Measurements from ENCODE around the gene PRTG.

Gene PRTG

DNA sequence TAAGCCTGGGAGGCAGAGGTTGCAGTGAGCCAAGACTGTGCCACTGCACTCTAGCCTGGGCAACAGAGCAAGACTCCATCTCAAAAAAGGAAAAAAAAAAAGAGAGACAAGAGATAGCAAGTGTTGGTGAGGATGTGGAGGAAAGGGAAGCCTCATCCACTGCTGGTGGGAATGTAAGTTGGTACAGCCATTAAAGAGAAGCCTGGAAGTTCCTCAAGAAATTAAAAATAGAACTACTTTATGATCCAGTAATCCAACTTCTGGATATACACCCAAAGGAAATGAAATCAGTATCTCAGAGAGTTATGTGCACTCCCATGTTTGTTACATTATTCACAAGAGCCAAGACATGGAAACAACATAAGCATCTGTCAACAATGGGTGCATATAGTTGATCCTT, 169.7 kb downstream of the PRTG start:
- no peak for ATAC-seq (ENCODE audit: low read depth)
- no peaks in the 10 kb centered on the region for H3K4me1 Mint-ChIP-seq
- peaks cover 2% of the 10 kb centered on the region for H3K9me3 Mint-ChIP-seq
- no peak for DNase-seq (ENCODE audit: low spot score in 2 of 2)
- H3K27ac Mint-ChIP-seq, result no peak overlapping the region
- peaks cover 14% of the 10 kb centered on the region for H3K27me3 Mint-ChIP-seq
- no peak overlapping the region for H3K4me3 Mint-ChIP-seq
- H3K36me3 Mint-ChIP-seq, result peaks cover 2% of the 10 kb centered on the region

DNA sequence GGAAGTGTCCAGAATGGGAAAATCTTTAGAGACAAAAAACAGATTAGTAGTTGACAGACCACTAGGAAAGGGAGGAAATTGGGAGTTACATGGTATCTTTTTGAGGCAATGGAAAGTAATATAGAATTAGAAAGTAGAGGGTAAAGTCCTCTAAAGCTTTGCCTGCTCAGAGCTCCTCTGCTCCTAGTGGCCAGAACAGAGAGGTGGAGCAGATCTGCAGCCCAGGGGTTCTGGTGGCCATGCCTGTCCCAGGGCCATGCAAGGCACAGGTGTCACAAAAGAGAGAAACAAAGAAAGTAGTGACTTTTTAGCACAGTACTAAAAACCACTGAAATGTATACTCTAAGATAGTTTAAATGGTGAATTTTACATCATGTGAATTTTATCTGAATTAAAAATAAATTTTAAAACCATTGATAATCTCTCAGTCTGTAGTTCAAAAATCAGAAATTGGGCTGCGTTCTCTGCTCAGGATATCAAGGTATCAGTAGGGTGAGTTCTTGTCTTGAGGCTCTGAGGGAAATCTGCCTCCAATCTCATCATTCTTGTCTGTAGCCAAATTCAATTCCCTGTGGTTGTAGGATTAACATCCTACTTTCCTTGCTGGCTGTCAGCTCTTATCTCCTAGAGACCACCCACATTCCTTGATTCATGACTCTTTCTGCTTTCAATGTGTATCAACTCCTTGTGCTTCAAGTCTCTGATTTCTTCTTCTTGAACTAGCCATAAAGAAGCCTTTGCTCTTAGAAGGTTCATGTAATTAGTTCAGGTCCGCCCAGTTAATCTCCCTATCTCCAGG, 178.4 kb downstream of the PRTG start:
- Mint-ChIP-seq H3K36me3 (no peaks in the 10 kb centered on the region), H3K27ac (no peak overlapping the region), H3K4me1 (no peaks in the 10 kb centered on the region), H3K4me3 (no peak overlapping the region), H3K27me3 (peaks cover 5% of the 10 kb centered on the region), H3K9me3 (peaks cover 9% of the 10 kb centered on the region)
- no peak for DNase-seq (ENCODE audit: low spot score in 2 of 2)
- ATAC-seq (ENCODE audit: low read depth), result no peak

DNA sequence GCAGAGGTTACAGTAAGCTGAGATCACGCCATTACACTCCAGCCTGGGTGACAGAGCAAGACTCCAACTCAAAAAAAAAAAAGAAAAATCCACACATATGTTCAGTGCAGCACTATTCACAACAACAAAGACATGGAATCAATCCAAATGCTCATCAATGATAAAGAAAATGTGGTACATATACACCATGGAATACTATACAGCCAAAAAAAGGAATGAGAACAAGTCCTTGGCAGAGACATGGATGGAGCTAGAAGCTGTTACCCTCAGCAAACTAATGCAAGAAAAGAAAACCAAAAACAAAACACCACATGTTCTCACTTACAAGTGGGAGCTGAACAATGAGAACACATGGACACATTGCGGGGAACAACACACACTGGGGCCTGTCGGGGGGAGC, 180.4 kb downstream of the PRTG start:
- ATAC-seq (ENCODE audit: low read depth) (no peak), DNase-seq (ENCODE audit: low spot score in 2 of 2) (no peak)
- H3K36me3 Mint-ChIP-seq, result no peaks in the 10 kb centered on the region
- H3K27me3 Mint-ChIP-seq, result peaks cover 2% of the 10 kb centered on the region
- no peak overlapping the region for H3K27ac Mint-ChIP-seq
- no peaks in the 10 kb centered on the region for H3K4me1 Mint-ChIP-seq
- no peak overlapping the region for H3K4me3 Mint-ChIP-seq
- peaks cover 9% of the 10 kb centered on the region for H3K9me3 Mint-ChIP-seq
